Activated CD8-positive, alpha-beta memory T cell treated with anti-CD3 and anti-CD28 coated beads, Interleukin-2, amount 50 U/mL, for 1 hour (primary cell): Measurements from ENCODE around the gene EHHADH.
"Not testable (repeated sequence)": the region's sequence is repeated elsewhere in the genome, so short reads cannot be mapped to it uniquely, and the experiment has no call there.

Source experiments
- DNase-seq: peaks from one replicate; pipeline ENCODE4 v3.0.0-alpha.2; 2020; ENCODE audit errors: extremely low read depth

Gene EHHADH

DNA sequence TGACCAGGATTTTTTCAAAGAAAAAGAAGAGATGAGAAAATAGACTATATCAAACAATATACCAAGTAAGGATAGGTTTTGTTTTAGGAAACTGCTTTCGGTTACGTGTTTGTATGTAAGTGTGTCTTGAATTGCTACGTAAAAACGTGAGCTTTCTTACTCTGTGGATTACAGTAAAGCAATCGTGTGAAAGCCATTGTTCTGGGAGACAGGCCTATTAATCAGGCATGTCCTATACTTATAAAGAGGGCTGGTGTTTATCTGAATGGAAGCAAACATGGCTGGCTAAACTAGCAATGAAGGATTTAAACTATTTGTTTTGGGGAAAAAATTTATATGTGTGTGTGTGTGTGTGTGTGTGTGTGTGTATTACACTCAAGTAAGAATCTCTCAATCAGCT is 2.6 kb downstream of the EHHADH start:
- DNase-seq, result no peak

DNA sequence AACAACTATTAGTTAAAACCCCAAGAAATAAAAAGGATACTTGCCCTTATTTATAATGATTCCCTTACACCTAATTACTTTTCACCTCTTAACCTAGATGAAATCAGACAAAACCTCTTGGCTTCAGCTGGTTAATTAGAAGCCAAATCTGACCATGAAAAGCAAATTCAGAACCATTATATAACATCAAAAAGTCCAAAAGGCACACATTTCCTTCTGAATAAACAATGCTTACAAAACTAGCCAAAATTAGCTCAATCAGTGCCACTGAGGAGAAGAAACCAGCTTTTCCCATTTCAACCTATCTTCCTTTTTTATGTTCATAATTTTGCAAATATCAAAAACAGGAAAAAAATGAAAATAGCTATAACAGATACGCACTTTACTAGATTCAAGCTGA is 3.2 kb downstream of the EHHADH start:
- no peak for DNase-seq

DNA sequence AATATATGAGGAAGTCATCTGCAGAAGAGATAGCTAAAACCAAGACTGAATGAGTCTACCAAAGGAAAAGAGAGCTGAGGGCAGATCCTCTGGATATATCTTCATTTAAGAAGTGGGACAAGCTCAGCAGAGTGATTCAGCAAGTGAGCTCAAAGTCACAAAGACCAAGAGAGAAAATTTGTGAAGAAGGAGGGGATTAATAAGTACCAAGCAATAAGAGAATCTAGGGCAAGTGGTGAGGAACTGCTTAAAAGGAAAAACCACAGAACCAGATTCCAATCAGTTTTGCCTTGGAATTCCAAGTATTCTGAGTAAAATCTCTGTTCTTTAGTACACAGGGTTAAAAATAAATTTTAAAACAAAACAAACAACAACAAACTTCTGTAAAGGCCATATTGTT is 3.6 kb downstream of the EHHADH start:
- no peak for DNase-seq

DNA sequence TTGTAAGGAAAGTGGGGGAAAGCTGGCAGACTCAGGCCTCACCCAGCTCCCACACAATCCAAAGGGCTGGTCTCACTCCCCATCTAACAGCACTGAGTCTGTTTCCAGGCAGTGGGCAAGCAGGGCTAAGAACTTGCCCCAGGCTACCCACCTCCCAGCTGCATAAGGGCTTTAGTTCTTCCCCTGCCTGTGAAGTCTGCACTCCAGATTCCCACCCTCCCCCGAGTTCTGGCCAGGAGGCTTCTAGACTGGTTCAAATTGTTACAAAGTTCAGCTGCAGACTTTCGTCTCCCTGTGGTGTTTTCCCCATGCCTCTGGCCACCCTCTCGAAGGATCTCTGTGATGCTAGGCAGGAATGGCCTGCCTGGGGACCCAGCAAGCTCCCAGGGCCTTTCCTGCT is 11.2 kb downstream of the EHHADH start:
- DNase-seq, result no peak

DNA sequence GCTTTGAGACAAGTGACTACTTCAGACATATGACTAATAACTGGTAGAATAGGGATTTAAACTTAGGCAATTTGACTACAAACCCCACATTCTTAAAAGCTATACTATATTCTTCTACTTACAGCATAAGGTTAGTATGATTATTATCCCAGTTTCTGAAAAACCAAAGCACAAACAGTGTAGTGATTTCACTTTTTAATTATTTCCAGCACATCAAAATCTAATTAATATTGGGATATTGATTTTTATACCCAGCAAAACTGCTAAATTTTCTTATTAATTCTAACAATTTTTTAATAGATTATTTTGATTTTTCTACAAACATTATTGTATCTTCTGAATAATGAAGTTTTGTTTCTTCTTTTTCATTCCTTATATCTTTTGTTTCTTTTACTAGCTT is 16.9 kb downstream of the EHHADH start:
- DNase-seq, result no peak

DNA sequence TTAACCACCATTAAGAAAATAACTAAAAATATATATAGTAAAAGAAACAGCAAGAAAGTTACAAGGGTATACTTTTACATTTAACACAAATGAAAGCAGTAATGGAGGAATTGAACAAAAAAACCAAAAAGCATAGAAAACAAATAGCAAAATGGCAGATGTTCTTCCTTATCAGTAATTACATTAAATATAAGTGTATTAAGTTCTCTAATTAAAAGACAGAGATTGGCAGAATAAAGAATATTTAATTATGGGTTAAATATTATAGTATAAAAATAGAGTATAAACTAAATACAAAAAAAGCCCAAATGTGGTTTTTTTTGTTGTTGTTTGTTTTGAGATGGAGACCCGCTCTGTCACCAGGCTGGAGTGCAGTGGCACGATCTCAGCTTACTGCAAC is 20.5 kb downstream of the EHHADH start:
- no peak for DNase-seq

DNA sequence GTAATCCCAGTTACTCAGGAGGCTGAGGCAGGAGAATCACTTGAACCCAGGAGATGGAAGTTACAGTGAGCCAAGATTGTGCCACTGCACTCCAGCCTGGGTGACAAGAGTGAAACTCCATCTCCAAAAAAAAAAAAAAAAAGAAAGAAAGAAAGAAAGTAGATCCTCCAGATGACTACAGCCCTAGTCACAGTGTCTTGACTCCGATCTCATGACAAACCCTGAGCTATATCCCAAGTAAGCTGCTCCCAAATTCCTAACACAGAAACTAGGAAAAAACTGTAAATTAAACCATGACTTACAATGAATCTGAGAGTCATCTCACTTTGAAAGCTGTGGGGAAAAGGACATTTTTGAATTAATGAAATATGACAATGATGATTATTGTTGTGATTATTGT is 27.3 kb downstream of the EHHADH start:
- DNase-seq, result not testable (repeated sequence)

DNA sequence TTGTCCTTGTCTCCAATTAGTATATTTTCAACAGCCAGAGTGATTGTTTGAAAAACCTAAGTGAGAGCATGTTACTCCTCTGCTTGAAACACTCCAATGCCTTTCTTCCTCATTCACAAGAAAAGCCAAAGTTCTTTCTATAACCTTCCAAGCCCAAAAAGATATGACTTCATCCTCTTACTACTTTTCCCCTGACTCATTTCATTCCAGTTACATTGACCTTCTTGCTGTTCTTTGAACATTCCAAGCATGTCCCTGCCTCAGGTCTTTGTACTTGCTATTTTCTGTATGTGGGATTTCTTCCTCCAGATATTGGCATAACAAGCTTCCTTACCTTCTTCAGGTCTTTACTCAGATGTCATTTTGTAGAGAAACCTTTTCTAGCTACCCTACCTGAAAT is 28.3 kb downstream of the EHHADH start:
- DNase-seq, result no peak

DNA sequence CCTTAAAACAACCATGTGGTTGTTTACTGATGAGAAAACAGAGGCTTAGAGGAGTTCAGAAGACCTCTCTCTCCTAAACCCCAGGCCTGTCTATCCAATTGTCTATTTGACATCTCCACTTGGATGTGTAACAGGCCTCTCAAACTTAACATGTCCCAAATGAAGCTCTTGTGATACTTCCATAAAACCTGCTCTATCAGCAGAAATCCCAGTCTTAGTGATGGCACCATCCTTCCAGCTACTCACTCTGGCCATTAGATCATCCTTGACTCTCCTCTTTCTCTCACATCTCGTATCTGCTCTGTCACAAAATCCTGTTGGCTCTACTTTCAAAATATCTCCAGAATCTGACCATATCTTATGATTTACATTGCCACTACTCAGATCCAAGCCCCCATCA is 28.8 kb downstream of the EHHADH start:
- DNase-seq, result no peak

DNA sequence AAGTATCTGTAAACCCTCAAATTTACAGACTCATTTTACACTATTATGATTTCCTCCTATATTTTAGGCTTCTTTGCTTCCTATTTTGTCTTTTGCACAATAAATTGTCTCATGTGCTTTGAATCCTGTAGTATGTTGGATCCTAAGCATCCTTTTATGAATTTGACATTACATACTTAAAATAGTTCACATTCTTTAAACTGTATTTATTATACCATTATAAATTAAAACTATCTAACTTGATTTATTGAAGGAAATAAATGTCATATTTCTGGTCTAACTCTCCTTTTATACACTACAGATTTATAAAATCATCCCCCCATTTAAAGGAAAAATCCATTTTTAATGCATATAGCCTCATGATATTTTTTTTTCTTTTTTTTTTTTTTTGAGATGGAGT is 32.6 kb downstream of the EHHADH start:
- no peak for DNase-seq

DNA sequence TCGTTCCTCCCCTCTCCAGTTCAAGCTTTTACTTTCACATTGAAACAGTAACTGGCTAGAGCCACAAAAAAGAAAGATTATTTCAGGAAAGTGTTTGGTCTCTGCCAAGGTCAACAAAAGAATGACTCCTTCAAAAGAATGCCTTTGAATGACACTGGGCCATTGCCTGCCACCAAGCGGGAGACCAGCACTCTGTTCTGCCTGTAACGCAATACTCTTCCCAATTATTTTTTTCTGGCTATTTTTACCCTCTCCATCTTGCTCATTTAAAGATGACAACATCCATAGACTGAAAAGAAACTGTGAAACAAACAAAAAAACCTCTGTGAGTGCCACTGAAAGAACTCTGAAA is 37.3 kb downstream of the EHHADH start:
- no peak for DNase-seq

DNA sequence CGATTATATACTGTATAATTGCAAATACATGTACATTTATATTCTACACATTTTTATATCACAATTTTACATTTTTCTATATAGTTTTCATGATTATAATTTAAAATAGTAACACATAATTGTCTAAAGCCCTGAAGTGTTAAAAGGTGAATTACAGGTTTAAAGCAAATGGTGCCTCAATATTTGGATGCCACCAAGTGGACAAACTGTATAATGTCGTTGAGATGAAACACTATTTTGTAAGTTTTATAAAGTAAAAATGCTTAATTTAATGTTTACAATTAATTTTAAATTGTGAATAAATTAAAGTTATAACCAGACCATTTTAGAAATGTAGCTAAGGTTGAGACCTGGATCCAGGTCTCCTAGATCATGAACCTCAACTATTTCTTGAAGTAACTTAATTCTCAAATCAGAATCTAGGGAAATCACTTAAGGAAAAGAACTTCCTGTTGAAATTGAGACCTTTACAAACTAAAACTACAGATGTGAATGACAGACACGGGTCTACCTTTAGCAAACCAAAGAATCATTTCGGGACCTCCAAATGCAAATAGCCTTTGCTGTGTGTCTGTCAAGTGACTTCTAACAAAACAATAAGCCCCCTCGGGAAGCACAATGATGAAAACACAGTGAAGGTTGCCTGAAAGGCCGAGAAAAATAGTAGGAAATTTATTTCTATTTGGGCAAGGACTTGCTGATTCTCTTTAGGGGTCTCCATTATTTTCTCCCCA is 37.8 kb downstream of the EHHADH start:
- no peak for DNase-seq

DNA sequence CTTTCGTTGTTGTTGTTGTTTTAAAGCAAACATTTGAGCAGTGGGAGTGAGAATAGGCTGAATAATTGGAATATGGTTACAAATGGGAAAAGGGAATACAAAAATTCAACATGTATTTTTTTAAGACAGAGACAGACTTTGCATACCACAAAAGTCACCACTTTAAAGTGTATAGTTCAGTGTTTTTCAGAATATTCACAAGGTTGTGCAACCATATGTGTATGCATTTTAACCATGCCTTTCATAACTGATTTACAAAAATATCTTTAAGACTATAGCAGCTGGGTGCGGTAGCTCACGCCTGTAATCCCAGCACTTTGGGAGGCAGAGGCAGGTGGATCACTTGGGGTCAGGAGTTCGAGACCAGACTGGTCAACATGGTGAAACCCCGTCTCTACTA is 41.3 kb downstream of the EHHADH start:
- no peak for DNase-seq

DNA sequence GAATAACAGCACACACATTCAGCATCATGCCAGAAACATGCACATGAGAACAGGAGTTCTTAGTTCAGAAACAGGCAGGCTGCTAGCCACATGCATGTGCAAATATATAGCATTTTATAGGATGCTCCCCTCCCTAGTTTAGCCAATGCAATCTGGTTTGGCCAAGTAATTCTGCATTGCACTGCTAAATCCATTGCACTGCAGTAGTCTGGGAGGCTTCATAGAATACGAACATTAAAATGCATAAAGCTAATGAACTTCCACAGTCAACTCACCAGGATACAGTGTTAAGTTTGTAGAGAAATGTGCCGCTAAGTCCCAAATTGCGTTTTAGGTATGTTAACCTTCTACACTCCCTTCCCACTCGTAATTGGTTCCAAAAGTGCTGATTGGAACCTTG is 41.8 kb downstream of the EHHADH start:
- DNase-seq, result no peak

DNA sequence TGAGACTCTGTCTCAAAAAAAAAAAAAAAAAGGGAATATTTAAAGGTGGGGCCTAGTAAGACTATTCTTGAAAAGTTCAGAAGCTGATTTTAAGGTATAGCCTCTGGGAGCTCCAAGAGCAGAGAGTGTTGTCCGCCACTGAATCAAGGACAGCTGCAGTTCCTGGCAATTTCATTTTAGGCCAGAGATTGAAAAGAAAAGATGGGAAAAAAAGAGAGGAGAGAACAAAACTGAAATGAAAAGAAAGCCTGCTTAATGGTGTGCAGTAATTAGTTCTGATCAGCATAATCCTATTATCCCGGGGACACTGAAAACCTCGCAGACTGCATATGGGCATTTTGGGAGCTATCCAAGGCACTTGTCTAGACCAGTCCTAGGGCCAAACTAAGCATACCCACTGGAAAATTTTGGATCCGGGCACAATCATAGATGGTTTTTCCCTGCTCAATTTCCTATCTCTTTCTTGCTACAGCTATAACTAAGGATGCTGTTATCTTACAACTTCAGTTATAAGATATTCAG is 43.2 kb downstream of the EHHADH start:
- no peak for DNase-seq

DNA sequence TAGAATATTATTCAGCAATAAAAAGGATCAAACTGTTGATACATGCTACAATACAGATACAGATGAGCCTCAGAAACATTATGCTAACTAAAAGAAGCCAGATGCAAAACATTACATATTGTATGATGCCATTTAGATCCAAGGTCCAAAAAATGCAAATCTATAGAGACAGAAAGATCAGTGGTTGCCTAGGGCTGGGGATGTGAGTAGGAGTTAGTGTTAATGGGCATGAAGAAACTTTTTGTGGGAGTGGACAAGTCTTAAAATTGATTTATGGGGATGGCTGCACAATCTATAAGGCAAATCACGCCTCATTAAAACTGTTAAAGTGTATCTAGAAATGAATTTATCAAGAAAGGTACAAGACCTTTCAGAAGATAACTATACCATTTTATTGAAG is 45.0 kb downstream of the EHHADH start:
- no peak for DNase-seq

DNA sequence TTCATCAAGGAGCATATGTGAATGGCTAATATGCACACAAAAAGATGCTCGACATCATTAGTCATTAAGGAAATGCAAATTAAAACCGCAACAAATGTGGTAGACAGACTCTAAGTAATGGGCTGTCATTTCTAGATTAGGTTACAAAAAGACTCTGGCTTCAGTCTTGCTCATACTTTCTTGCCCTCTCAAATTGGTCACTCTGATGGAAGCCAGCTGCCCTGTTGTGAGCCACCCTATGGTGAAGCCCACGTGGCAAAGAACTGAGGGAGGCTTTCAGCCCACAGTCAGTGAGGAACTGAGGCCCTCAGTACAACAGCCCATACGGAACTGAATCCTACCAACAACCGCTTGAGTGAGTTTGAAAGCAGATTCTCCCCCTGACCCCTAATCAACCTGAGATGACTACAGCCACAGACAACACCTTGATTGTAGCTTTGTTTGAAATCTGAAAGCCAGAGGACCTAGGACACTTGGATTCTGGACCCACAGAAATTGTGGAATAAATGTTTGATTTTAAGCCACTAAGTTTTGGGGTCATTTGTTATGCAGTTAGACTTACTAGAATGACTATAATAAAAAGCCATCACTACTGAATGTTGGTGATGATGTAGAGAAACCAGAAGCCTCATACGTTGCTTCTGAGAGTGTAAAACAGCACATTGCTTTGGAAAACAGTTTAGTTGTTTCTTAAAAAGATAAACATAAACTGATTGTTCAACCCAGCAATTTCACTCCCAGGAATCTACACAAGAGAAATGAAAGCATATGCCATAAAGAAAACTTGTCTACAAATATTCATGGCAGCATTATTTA is 45.7 kb downstream of the EHHADH start:
- no peak for DNase-seq

DNA sequence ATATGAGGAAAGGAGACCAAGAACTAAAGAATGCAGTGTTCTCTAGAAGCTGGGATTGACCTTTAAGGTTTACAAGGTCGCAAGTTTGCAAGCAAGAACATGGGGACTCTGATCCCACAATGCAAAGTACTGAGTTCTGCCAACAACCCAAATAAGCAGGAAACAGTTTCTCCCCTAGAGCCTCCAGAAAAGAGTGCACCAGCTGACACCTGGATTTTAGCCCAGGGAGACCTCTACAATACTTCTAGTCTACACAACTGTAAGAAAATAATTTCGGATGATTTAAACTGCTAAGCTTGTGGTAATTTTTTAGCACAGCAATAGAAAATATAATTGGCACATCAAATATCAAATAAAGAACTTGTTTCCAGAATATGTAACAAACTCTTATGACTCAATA is 46.4 kb downstream of the EHHADH start:
- no peak for DNase-seq

DNA sequence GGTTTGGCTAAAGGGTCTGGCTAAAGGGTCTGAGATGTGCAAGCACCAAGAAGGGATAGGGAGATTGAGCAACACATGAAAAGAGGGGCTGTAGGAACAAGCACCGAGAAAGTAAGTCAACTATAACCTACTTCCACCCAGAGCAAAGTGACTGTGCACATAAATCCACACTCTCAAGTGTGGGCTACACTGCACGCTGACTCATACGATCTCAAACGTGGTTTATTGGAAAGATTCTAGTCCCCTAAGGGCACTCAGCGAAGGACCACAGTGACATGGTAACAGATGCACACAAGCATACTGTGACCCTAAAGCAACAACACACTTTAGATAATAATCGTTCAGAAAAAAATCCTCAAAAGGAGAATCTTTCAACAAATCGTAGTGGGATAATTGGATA is 48.0 kb downstream of the EHHADH start:
- DNase-seq, result no peak

DNA sequence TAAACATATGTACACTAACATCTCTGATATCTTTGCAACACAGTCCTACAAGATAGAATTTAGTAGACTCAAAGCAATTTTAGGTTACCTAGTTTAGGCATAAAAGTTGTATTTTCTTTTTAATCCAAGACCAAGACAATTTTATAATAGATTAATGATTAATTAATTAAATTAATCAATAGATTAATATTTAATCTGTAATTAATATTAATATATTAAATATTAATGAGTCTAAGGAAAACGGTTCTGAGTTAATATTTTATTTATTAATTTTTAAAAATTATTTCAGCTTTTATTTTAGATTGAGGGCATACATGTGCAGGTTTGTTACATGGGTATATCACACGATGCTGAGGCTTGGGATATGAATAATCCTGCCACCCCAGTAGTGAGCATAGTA is 49.0 kb downstream of the EHHADH start:
- no peak for DNase-seq

DNA sequence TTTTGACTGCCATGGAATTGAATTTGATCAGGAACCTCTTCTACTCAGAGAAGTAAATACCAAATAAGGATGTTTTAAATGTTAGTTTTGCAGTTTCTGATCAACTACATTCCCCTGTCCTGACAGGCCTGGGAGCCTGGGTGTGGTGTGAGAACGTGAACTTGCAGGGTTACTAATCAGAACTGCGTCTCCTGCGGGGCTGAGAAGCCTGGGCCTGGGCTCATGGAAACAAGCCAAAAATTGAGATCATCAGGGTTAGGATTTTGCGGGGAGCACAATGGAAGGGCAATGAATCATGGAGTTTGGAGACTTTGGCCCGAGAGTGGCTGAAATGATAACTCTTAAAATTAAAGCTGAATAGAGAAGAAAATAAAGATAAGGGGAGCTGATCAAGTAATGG is 53.2 kb downstream of the EHHADH start:
- no peak for DNase-seq

DNA sequence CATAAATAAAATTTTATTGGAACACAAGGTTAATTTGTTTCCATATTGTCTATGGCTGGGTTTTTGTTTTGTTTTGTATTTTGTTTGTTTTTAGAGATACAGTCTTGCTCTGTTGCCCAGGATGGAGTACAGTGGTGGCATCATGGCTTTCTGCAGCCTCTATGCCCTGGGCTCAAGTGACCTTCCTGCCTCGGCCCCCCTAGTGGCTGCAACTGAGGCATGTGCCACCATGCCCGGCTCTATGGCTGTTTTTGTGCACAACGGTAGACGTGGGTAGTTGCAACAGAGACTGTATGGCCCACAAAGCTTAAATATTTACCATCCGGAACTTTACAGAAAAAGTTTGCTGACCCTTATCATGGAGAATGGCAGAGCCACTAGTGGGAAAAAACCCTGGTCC is 54.2 kb downstream of the EHHADH start:
- DNase-seq, result no peak

DNA sequence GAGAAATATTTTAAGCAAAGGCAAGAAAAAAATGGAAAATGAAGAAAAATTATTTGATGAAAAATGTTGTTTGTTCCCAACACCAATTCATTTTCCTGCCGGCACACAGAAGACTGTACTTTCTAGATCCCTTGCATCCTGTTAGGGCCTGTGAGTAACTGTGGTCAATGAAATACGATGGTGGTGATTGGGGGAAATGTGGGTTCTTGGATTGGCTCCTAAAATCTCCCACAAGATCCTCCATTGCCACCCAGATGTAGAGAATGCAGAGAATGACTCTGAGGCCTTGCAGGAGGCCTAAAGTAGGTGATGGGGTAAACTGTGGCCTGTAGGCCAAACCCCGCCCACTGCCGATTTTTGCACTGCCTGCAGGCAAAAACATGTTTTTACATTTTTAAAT is 54.6 kb downstream of the EHHADH start:
- no peak for DNase-seq
